HG02571 (cell line): Measurements from ENCODE around the gene PDGFRA.
A peak's percentile ranks its signal among the peaks of the same experiment; 100 is the strongest.
"Not testable (repeated sequence)": the region's sequence is repeated elsewhere in the genome, so short reads cannot be mapped to it uniquely, and the experiment has no call there.

Experiments used
- ATAC-seq: cut with Tn5 transposase; IDR thresholded peaks from one replicate; pipeline ENCODE4 v1.9.1; 2021; ENCODE audit warnings: mild to moderate bottlenecking, moderate library complexity; ENCODE audit not compliant: unreplicated experiment

PDGFRA gene

DNA sequence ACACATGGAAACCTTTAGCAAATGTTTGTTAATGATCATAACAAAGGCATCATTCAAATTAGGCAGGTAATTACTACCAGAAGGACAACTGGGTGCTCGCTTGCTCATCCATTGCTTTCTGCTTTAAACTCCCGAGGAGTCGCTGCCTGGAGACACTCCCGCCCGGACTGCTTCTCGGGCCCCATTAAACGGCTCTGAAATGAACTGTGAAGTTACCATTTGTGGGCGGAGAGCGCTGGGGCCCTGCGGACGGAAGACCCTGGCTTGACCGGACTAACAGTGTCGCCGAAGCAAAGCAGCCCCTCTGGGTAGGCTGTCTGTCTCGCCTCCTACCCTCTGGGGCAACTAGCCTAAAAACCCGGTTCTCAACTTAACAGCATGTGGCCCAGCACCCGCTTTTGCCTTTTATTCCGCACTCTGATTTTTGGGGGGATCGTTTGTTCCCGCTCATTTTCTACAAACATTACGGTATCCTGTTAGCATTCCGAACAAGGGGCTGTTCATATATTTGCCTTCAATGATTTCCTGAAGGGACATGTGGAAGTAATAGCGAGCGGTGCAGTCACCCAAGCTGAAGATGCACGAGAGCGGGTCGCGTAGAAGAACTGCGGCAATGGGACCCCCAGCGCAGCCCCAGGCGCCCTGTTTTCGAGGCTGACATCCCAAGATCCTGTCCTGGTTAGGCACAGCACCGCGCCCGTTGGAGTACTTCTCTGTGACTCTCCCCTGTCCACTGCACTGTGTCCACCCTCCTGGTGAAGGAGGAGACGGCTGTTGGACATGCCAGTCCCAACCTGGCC lies 1.6 kb upstream of the PDGFRA start:
- no peak for ATAC-seq

DNA sequence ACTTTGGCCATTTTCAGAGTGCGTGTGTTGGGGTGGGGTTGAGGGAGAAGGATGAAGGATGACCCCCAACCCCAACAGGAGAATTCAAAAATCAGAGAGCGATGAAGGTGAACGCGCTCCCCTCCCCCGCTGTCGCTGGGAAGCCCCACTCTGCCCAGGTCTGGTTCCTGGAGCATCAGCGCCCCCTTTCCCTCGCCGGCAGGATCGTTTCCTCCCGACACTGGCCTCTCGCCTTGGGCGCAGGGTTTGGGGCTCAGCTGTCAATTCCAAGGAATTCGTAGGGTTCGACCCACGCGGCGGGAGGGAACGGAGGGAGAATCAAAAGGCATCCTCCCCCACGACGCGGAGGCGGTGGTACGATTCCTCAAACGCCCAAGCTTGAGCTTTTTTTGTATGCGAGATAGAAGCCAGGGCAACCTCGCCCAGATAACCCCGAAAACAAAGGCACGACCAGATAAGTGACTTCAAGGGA lies 1.0 kb upstream of the PDGFRA start:
- ATAC-seq, result no peak

DNA sequence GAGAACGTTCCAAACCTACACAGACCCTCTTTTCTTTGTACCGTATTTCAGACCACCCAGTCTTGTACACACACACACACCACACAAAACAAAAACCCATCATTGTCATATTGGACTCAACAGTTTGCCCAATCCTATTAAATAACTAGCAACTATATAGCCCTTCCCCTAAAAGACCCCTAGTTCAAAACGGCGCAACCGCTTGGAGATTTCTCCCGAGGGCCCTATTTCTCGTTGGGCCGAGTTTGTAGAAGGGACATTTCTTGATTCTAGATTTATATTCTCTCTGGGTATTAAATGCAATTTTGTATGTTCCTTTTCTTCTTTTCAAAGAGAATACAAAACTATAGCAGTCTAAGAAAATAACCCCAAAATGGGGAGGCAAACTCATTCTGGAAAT lies 547 bp upstream of the PDGFRA start:
- no peak for ATAC-seq

DNA sequence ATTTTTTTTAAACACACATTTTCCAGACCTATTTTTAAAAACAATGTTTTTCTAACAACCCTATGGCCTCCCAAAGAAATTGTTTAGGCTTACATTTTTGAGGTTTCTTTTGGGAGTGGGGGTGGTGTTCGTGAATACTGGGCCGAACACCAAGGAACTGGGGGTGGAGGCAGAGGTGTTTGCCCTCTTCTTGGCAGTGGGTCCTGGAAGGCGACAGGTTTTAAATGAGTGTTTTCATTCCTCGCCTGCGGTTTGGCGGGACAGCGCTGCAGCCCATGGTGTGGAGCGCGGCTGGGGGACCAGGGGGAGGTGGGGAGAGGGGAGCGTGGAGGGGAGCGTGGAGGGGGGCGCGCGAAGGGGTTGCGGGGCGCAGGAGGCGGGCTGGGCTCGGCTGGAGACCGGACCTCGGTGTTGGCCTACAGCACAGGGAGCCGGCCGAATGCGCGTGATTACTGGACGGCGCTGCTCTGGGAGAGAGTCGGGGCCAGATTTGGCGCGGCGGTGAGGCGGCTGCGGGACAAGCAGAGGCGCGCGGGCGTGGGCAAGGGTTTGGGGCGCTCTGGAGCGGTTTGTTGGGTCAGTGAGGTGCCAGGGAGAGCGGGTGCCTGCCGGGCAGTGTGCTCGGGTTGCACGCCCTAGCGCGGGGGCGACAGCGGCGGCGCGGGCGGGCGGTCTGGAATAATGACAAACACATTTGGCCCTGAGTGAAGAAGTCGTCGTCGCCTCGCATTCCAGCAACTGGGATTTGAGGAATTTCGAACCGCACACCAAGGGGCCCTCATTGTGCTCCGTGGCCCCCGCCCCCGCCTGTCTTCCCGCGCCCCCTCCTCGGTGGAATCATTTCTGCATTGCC lies 764 bp downstream of the PDGFRA start:
- no peak for ATAC-seq

- ATAC-seq, result no peak
Observed at GRCh38 chr4:54230484-54231418, 1.7 kb downstream of the PDGFRA start.

DNA sequence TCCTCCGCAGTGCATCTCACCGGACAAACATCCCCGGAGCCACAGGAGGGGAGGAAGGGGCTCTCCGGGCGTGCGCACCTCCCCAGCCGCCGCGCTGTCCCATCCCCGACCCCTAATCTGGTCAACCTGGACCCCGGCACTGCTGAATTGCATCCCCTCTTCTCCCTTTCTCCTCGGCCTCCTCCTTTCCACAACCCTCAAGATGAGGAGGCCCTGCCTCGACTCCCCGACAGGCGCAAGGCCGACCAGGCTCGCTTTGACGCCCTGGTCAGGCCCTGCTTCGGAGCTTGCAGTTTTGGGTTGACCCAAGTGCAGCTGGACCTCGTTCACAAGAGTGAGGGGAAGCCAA lies 2.3 kb downstream of the PDGFRA start:
- no peak for ATAC-seq

GRCh38 chr4:54231768-54232688 lies 2.9 kb downstream of the PDGFRA start:
- no peak for ATAC-seq

- ATAC-seq, result peak; percentile 82
Observed at GRCh38 chr4:54233277-54233696, 4.2 kb downstream of the PDGFRA start.

DNA sequence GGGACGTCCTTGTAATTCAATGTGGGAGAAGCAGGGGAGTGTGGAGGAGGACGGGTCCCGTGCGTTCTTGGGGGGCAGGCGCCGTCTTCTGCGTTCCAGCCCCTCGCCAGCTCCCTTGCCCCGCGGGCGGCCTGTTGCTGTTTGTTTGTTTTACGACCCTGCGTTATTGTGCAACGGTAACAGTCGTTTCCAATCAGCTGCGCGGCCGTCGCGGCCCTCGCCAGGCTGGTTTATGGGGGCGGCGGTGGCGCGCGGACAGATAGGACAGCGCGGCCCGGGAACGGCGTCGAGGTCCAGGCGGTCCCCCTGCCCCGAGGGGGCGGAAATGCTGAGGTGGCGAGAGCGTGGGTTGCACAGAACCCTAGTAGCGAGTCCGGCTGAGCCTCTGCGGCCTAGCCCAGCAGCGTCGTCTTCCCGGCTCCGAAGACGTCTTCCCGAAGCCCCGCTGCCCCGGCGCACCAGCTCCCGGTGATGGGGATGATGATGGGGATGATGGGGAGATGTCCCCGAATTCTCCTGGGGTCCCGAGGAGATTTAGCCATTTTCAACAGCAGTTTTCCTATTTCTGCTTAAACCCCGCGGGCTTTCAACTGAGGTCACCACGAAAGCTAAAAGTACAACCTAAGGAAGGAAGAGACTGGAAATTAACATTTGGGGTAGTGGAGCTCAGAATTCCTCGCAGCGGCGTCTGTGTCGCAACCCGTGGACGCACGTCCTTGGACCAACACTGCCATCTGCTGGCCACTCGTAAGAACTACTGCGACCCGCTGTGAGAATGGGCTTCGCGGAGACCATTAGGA lies 4.8 kb downstream of the PDGFRA start:
- ATAC-seq, result peak; percentile 57

DNA sequence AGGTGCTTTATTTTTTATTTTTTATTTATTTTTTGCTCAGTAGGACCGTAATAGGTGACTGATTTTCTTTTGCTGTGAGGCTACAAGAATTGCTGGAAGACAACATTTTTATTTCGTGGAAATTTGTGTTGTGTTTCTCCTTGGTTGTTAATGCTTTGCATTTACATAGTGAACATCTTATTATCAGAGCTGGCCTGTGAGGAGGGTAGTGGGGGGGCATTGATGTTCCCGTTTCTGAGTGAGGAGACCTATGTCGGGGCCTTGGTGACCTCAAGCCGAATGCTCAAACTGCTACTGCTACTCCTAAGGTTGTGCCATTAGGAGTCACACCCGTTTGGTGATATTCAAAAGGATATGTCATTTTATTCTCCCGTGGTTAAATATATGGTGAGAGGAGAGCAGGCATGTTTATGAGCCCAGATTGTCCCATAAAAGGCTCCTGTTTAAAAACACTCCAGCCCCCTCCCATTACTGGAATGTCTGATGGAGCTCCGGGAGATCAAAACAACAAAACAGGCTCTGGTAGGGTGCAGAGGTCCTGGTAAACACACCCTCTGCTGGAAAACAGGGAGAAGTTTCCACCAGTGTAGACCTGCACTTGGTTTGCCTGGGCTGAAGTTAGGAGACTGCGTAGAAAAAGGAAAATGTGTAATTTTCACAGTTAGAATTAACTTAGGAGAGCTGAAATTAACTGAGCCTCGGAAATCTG lies 5.6 kb downstream of the PDGFRA start:
- ATAC-seq, result no peak

- not testable (repeated sequence) for ATAC-seq
Observed at GRCh38 chr4:54236316-54236715, 7.2 kb downstream of the PDGFRA start.

DNA sequence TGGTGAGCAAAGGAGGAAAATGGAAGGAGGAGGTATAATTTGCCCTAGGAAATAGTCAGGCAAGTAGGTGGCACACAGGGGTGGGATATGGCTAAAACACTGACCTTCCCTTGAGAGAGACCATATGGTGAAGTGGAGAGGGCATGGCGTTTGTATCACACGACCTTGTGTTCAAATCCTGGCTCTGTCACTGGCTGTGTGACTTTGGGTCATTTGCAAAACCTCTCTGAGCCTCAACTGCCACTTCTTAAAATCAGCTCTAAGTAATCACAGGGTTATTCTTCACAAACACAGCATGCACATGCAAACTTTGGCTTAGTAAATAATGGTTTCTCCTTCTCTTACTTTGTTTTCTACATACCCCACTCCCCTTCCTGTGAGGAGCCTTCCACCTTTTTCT lies 8.7 kb downstream of the PDGFRA start:
- ATAC-seq, result no peak

GRCh38 chr4:54238389-54238788 lies 9.3 kb downstream of the PDGFRA start:
- no peak for ATAC-seq

DNA sequence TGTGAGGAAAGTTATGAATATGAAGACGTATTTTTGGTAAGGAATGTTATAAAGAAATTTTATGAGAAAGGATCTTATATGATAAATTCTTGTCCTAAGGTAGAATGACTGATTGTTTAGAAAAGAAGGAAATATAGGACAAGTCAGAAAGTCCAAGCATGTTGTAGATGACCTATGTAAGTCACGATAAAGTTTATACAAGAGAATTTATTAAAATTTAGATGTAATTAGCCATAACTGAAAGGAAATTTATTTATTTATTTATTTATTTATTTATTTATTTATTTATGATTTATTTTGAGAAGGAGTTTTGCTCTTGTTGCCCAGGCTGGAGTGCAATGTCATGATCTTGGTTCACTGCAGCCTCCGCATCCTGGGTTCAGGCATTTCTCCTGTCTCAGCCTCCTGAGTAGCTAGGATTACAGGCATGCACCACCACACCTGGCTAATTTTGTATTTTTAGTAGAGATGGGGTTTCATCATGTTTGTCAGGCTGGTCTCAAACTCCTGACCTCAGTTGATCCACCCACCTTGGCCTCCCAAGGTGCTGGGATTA lies 12.3 kb downstream of the PDGFRA start:
- ATAC-seq, result not testable (repeated sequence)

GRCh38 chr4:54243541-54243940 lies 14.4 kb downstream of the PDGFRA start:
- ATAC-seq, result not testable (repeated sequence)

DNA sequence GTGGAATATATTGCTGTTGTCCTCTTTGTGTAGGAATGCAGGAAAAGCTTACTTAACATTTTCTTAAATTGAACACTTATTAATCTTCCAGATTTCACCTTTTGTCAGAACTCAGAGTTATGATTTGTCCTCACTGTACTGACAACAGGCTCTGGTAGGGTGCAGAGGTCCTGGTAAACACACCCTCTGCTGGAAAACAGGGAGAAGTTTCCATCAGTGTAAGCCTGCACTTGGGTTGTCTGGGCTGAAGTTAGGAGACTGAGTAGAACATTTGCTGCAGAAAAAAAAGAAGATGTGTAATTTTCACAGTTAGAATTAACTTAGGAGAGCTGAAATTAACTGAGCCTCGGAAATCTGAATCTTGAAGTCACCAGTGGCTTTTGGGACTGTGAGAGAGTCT lies 23.2 kb downstream of the PDGFRA start:
- ATAC-seq, result not testable (repeated sequence)

GRCh38 chr4:54254116-54254914 lies 25.2 kb downstream of the PDGFRA start:
- no peak for ATAC-seq
